NCI-H128 (cell line): ENCODE data around the gene TSHB.
"Not testable (repeated sequence)": the region's sequence is repeated elsewhere in the genome, so short reads cannot be mapped to it uniquely, and the experiment has no call there.

Experiments
- DNase-seq: peaks from one replicate; lab custom pipeline; 2025; ENCODE audit not compliant: unreplicated experiment; lab: John Stamatoyannopoulos, UW

The TSHB gene

DNA sequence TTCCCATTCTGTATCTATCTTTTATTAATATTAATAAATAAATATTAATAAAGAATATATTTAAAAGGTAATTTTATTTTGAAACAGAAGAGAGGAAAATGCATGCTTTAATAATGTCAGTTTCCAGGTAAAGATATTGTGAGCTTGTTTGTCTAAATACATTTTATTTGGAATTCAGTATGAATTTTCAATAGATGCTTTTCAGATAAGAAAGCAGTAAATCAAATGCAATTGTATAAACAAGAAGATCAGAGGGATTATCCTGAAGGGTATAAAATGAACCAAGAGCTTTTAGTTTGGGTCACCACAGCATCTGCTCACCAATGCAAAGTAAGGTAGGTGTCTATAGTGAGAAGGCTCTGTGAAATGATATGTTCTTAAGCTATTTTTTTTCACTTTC is at the start of gene TSHB:
Gene TSHB (plus strand): TSS at position 301 of the 400 bp plus-strand sequence. CDS start 3,537 bp downstream, outside the sequence.
- no peak for DNase-seq

DNA sequence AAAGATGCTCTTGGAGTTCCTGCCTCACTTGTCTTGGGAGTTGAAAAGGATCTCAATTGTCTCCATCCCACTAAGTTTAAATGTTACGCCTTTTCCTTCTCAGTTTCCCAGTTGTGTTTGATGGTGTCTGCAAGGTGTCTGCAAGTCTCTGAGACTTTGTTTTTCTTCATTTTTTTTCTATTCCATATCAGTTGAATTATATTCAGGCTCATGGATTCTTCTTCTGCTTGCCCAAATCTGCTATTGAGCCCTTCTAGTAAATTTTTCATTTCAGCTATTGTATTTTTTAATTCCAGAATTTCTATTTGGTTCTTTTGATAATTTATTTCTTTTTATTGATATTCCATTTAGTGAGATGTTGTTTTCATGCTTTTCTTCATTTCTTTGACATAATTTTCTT is 47.4 kb upstream of the TSHB start:
- DNase-seq, result no peak

DNA sequence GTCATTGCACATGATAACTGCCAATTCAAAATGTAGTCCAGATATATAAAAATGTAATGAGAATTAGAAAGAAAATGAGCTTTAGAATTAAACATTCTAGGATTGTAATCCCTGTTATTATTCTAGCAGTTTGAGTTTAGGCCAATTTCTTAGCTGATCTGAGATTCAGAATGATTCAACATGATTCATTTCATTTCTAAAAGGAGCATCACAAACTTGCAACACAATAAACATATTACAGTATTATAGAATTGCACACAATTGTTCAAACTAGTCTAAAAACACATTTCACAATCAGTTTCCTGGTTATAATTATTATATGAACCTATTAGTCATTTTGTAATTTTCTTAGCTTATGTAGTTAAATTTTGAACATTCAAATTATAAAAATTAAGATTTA is 43.3 kb upstream of the TSHB start:
- DNase-seq, result no peak

DNA sequence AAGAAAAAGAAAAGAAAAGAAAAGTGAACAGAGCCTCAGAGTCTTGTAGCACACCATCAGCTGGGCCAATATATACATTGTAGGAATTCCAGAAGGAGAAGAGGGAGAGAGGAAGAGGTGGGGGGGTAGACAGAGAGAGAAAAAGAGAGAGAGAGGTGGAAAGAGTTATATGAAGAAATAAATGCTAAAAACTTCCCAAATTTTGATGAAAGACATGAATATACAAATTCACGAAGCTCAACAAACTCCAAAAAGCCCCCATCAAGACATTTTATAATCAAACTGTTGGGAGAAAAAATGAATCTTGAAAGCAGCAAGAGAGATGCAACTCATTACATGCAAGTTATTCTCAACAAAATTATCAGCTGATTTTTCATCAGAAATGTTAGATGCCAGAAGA is 41.5 kb upstream of the TSHB start:
- DNase-seq, result no peak

DNA sequence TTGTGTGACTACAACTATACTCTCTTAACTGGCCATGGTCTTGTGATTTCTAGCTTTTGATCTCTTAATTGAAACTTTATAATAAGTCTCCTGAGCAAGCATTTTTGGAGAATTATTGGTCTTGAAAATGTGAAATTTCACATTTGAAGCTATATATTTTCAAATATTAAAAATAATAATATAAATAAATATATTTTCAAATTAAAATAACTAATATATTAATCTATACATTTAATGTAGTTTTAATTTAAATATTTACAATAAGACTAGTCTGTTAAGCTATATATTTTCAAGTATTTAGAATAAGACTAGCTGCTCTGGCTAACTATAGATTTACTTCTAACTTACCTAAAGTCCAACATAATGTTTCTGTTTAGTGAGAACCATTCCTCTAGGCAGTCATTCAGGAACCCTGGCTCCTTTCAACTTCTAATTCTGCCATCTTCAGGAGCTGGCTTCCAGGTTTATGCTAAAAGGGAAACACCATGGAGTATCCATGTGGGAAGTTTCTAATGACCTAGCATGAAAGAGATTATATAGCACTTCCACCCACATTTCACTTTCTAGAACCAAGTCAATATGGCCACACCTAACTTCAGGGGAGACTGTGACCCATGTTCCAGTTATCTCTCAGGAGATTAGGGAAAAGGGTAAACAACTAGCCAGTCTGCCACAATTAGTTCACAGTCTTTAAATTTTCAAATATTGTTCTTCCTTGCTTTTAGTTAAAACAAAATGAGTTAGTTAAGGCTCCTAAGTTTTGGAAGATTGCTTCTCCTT is 31.9 kb upstream of the TSHB start:
- no peak for DNase-seq

DNA sequence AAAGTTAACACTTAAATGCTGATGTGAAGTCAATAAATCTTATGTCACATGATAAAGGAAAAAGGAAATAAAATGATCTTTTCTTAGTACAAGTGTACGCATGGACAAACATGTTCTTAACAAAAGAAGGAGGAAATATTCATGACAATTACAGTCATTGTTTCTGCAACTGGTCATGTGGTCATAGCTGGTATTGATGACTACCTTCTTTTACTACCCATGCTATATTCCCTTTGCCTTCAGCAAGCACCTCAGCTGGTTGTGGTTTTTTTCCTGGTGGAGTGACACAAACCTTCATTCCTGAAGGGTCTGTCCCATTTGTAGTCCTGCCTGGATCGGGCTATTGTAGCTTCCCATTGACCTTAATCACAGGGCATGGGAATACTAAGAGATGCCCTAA is 23.4 kb upstream of the TSHB start:
- DNase-seq, result no peak

DNA sequence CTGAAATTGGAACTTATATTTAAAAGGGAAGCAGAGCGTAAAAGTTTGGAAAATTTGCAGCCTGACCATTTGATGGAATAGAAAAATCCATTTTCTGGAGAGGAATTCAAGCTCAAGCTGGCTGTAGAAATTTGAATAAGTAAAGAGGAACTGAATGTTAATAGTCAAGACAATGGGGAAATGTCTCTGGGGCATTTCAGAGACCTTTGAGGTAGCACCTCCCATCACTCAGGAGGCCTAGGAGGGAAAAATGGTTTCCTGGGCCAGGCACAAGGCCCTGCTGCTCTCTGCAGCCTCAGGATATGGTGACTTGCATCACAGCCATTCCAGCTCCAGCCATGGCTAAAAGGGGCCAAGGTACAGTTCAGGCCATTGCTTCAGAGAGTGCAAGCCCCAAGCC is 17.6 kb upstream of the TSHB start:
- no peak for DNase-seq

DNA sequence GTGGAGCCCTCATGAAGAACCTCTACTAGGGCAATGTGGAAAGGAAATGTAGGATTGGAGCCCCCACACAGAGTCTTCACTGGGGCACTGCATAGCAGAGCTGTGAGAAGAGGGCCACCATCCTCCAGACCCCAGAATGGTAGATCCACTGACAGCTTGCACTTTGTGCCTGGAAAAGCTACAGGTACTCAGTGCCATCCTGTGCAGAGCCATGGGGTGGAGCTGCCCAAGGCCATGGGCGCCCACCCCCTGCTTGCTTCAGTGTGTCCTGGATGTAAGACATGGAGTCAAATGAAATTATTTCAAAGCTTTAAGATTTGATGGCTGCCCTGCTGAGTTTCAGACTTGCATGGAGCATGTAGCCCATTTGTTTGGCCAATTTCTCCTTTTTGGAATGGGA is 17.2 kb upstream of the TSHB start:
- DNase-seq, result no peak

DNA sequence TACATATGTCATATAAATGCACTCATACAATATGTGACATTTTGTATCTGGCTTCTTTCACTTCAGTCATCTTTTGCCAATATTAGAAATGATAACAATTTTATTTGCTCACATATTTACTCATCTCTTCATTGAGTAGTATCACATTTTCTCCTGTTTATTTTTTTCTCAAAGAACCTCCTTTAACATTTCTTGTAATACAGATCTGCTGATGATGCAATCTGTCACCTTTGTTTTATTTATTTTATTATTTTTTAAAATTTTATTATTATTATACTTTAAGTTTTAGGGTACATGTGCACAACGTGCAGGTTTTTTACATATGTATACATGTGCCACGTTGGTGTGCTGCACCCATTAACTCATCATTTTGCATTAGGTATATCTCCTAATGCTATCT is 15.8 kb upstream of the TSHB start:
- no peak for DNase-seq

DNA sequence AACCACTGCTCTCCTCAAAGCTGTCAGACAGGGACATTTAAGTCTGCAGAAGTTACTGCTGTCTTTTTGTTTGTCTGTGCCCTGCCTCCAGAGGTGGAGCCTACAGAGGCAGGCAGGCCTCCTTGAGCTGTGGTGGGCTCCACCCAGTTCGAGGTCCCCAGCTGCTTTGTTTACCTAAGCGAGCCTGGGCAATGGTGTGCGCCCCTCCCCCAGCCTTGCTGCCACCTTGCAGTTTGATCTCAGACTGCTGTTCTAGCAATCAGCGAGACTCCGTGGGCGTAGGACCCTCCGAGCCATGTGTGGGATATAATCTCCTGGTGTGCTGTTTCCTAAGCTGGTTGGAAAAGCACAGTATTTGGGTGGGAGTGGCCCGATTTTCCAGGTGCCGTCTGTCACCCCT is 10.1 kb upstream of the TSHB start:
- not testable (repeated sequence) for DNase-seq

DNA sequence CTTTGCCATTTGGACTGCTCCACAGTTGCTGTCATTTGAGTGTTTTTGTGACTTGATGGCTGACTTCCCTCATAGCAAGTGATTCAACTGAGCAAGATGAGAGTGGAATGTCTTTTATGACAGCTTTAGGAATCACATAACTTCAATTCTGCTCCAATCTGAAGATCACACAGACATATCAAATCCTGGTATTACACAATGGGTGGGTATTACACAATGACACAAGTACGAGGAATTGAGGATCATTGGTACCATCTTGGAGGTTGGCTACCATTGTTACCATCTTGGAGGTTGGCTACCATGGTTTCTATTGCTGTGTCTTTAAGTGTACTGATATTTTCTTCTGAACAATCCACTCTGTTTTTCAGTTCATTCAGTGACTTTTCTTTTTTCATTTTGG is 8.5 kb upstream of the TSHB start:
- no peak for DNase-seq

DNA sequence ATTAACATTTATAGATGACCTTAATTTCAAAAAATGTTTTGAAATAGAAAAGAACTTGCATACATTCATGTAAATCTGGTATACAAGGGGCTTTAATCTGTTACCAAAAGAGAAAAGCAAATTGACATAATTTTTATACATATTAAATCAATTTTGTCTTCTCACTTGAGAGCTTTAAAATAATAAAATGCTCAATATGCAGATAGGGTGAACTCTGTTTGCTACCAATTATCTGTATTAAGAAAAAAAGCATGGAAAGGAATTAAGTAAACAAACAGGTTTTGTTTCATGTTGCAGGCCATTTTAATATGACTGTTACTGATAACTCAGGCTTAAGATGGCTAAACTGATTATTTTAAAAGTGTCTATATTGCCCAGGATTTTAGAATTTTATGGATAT is 6.0 kb upstream of the TSHB start:
- no peak for DNase-seq

DNA sequence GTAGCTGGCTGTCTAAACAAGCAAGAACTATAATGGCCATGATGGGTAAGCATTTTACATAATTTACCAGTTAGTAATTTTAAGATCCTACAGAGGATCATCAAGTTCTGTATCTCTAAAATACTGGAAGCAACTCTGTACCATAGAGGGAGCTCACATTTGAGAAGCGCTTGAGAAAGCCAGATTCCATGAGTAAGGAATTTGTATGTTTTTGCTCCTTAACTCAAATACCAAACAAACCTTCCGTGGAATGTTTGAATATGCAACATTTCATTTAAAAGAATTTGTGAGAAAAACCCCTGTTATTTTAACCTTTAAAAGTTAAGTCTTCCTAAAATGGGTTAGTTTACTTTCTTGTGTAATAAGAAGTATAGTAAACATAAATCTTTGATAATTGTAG is 2.0 kb downstream of the TSHB start:
- DNase-seq, result no peak

DNA sequence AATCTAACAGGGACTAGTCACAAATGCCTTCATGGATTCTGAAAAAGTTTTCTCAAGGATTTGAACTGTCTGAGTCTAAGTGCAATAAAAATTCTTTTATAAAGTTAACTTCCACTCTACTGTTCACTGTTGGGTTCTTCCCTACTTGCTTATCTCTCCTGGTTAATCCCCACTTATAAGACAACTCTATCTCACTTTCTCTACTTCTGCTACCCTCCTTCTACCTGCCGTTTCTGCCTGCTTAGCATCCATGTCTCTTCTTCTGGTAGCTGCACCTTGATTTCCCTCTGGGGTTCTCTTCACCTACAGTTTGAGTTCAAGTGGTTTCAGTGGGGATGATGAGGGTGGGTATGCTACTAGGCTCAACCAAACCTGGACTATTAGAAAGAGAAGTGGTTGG is 6.0 kb downstream of the TSHB start:
- no peak for DNase-seq

DNA sequence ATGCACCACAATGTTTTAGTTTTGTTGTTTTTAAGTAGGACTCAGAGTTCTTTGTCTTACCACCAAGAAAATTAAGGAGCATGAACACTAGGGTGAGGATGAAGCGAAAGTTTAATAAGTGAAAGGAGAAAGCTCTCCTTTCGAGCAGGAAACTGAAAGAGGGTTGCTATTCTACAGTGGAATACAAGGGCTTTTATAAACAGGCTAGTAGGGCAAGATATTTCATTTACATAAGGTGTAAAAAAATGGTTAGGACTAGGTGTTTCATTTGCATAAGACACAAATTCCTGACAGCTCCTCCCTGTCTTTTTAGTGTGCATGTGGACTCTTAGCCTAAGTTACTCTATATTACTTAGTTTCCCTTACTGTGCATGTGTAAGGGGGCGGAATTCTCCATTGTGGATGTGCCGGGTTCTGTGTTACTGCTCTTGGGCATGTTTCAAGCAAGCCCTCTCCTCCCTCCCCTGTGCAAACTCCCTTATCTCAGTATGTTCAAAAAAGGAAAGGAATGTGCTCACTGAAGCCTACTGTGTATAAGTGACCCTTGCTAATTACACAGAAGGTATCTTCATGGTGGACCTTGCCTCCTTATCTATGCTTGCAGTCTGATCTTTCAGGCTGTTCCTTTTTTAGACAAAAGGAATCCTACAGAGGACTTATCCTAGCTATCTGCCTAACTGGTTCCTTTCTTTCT is 7.3 kb downstream of the TSHB start:
- DNase-seq, result no peak

DNA sequence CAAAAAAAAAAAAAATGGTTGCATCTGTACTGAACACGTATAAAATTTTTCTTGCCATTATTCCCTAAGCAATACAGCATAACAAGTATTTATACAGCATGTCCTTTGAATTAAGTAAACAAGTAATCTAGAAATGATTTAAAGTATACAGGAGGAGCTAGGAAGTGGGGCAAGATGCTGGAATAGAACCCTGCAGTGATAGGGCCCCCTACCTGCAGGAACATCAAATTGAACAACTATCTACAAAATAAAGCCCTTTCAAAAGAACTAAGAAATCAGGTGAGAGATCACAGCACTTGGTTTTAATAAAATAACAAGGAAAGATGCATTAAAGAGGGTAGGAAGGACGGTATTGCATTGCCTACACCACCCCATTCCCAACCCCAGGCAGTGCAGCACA is 10.9 kb downstream of the TSHB start:
- no peak for DNase-seq

DNA sequence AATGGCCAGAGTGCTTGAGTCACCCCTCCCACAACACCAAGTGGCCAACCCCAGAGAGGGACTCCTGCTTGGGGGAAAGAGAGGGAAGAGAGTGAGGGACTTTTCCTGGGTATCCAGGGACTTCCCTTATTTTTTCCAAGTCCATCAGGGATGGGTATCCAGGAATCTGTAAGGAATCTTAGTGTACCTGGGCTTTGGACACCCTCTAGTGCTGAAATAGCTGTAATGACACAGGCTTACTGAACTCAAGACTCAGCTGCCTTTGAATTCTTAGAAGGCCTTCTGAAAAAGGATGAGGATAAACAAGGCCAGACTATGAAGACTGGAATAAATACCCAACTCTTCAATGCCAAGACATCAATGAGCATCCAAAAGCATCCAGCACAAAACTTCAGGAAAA is 12.0 kb downstream of the TSHB start:
- no peak for DNase-seq

DNA sequence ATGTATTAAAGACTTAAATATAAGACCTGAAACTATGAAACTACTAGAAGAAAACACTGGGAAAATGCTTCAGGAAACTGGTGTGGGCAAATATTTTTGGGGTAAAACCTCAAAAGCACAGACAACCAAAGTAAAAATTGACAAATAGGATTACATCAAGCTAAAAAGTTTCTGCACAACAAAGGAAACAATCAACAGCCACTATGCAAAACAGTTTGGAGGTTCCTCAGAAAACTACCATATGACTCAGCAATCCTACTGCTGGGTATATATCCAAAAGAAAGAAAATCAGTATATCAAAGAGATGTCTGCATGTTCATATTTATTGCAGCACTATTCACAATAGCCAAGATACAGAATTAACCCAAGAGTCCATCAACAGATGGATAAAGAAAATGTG is 17.1 kb downstream of the TSHB start:
- DNase-seq, result no peak

DNA sequence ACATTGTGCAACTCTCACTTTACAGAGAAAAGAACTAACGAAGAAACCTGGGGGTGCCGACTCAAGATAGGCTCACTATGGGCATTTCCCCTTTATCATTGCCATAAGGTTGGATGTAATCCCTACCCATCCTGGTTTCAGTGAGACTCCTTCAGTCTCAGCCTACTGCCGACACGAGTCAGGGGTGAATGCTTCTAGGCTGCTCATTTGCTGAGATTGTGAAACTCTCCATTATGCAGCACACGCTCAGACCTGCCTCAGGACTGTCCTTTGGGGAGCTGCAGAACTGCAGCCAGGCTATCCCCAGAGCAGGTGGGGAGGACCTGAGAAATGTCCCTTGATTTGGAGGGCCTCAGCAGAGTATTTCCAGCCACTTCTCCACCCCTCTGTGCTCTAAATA is 22.2 kb downstream of the TSHB start:
- DNase-seq, result no peak

DNA sequence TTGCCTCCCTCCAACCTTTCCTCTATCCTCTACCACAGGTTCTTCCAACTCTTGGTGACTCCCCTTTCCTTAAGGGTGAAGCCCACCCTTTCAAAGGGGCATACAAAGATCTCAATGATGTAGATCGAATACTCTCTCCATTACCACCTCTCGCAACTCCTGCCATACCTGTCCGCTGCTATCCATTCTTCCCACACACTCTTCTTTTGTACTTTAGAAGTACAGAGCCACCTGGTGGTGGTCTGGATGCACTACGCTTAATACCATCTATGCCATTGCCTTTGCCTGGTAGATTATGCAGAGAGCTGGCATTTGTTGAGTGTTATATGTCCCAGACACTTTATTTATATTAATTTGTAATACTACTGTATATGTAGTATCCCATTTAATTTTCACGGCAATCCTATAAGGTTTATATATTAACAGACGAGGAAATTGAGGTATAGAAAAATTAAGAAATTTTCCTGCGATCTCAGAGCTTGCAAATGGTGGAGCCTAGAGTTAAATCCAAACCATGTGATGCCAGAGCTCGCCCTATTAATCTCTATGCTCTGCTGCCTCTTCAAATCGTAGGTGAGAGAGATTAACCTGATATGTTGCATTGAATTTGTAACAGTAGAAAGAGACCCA is 22.9 kb downstream of the TSHB start:
- DNase-seq, result no peak

DNA sequence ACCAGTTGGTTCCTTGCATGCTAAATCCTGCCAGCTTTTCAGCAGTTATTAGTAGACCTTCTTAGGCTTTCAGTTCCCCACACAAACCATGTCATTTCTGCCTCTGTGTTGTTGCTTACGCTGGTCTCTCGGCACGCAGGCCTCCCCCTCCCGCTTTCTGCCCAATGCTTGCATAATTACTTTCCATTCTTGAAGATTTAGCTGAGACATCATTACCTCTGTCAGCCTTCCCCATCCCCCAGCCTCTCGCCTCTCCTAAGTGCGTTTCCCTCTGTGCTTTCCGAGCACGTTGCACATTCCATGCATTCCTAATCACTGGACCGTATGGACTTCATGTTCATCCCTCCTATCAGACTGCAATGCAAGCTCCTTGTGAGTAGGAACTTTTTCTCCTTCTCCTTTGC is 26.8 kb downstream of the TSHB start:
- no peak for DNase-seq

DNA sequence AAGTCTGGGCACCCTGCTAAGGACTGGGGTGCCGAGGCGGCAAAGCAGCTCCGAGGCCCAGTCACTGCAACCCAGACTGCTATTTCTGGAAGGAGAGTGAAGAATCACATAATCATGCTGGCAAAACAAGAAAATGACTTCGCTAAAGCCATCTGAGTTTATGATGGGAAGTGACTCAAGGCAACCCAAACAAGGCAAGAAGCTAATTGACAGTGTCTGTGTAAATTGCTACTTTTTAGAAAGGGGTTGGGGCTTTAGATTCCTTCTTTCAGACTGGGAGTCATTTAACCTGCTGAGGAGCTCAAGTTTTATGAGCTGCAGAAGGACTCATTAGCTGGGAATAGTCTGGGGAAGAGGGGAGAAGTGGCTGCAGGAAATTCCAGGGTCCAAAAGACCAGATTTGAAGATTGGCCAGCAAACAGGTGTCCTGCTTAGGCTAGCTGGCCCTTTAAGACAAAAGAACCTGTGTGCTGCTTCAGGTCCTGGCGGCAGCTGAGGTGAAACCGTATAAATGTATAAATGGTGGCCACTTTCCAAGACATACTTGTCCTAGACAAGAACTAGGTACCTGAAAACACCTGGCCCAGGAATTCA is 28.1 kb downstream of the TSHB start:
- DNase-seq, result no peak
